HCT116 (cell line): Measurements from ENCODE around the gene RHPN2. TPM values are rescaled to one million over a fixed set of nuclear protein-coding genes. Genes with fewer than 3 reads are reported as not detected.
"Not testable (repeated sequence)": the region's sequence is repeated elsewhere in the genome, so short reads cannot be mapped to it uniquely, and the experiment has no call there.

Experiments
- ATAC-seq: fragments of 200-7000 bp; cut with Tn5 transposase; 2 replicates; pipeline ENCODE4 v1.9.1; 2020; ENCODE audit warnings: mild to moderate bottlenecking, moderate library complexity
- BruUV-seq: library from RNA; stranded (reverse); fragments of 400-500 nt; replicated peaks from 2 replicates; lab custom pipeline; 2021; lab: Mats Ljungman, UMichigan
- CTCF ChIA-PET: fragments of 300-600 bp; sonication (Branson Sonifier 250); formaldehyde crosslinking; loops from one replicate; lab custom pipeline; 2021; ENCODE audit warnings: antibody characterized with exemption; lab: Charles Lee
- POLR2A ChIA-PET: fragments of 300-600, 350-600 bp; sonication (Branson Sonifier 250); formaldehyde crosslinking; loops from one replicate; lab custom pipeline; 2021; ENCODE audit warnings: antibody characterized with exemption; lab: Charles Lee
- RAD21 ChIA-PET, 2 experiments: fragments of 300-600 bp; sonication (Branson Sonifier 250); formaldehyde crosslinking; loops; one replicate each; lab custom pipeline; 2023; ENCODE audit warnings: low total read pairs in 2 of 2; ENCODE audit not compliant: uncharacterized antibody in 2 of 2, unreplicated experiment in 2 of 2, low non-redundant PET in 1 of 2; lab: Charles Lee
- DNase-seq: peaks from one replicate; pipeline ENCODE4 v3.0.0-alpha.2; 2010; ENCODE audit warnings: low read depth, low spot score
- H2AFZ ChIP-seq: fragments of 200-600 bp; shearing (Covaris generic), sonication (generic); 2 replicates; pipeline ENCODE4 v1.6.1; 2017; ENCODE audit warnings: low read depth, mixed run types, mixed read lengths, antibody characterized with exemption, low read length; ENCODE audit not compliant: poor library complexity, severe bottlenecking
- H3K27ac ChIP-seq: 2 replicates; pipeline ENCODE4 v1.5.1; 2012; ENCODE audit warnings: low read depth, low read length
- H3K27me3 ChIP-seq: fragments of 200-600 bp; sonication (generic); 2 replicates; pipeline ENCODE4 v1.6.1; 2016; ENCODE audit warnings: mixed run types, low read length, mixed read lengths; ENCODE audit not compliant: insufficient read depth
- H3K36me3 ChIP-seq, 2 experiments: fragments of 200-500 bp in 1 of 2; fragments of 200-600 bp in 1 of 2; sonication (Bioruptor generic) in 1 of 2; sonication (generic) in 1 of 2; 2 replicates each; pipeline versions ENCODE4 v1.5.1 to v1.6.1; 2014 to 2016; ENCODE audit warnings: low read length in 2 of 2, inconsistent platforms in 1 of 2, mixed read lengths in 1 of 2, mixed run types in 1 of 2; ENCODE audit not compliant: insufficient read depth in 2 of 2, control insufficient read depth in 1 of 2
- H3K4me1 ChIP-seq, 2 experiments: fragments of 200-600 bp in 1 of 2; sonication (generic) in 1 of 2; 2 replicates each; pipeline versions ENCODE4 v1.5.1 to v1.6.1; 2012 to 2017; ENCODE audit warnings: low read length in 2 of 2, inconsistent platforms in 1 of 2, mild to moderate bottlenecking in 1 of 2, mixed read lengths in 1 of 2, mixed run types in 1 of 2, moderate library complexity in 1 of 2; ENCODE audit not compliant: insufficient read depth in 2 of 2, control insufficient read depth in 1 of 2
- H3K4me2 ChIP-seq: fragments of 200-600 bp; sonication (generic); 2 replicates; pipeline ENCODE4 v1.6.1; 2017; ENCODE audit warnings: mixed run types, low read length, mixed read lengths
- H3K4me3 ChIP-seq, 2 experiments: fragments of 200-600 bp in 1 of 2; sonication (generic) in 1 of 2; replicated peaks in 1 of 2; 2 replicates each; pipeline ENCODE4 v1.5.1; 2011 to 2016; ENCODE audit warnings: low read length in 2 of 2, control low read depth in 1 of 2, low read depth in 1 of 2, mild to moderate bottlenecking in 1 of 2, mixed read lengths in 1 of 2, mixed run types in 1 of 2
- H3K79me2 ChIP-seq: fragments of 200-600 bp; sonication (generic); 2 replicates; pipeline ENCODE4 v1.6.1; 2017; ENCODE audit warnings: mild to moderate bottlenecking, mixed run types, low read length, moderate library complexity, mixed read lengths; ENCODE audit not compliant: insufficient read depth
- H3K9ac ChIP-seq: fragments of 200-600 bp; sonication (generic); 2 replicates; pipeline ENCODE4 v1.6.1; 2016; ENCODE audit warnings: low read length, mixed read lengths
- H3K9me2 ChIP-seq: fragments of 200-600 bp; sonication (generic), shearing (Covaris generic); 2 replicates; pipeline ENCODE4 v1.6.1; 2017; ENCODE audit warnings: mixed run types, mild to moderate bottlenecking, moderate library complexity; ENCODE audit not compliant: insufficient read depth
- H3K9me3 ChIP-seq, 2 experiments: fragments of 200-500 bp in 1 of 2; fragments of 200-600 bp in 1 of 2; sonication (Bioruptor generic) in 1 of 2; sonication (generic) in 1 of 2; 2 replicates each; pipeline ENCODE4 v1.6.1; 2014 to 2017; ENCODE audit warnings: low read length in 2 of 2, mixed read lengths in 2 of 2, inconsistent platforms in 1 of 2, low read depth in 1 of 2, mild to moderate bottlenecking in 1 of 2, mixed run types in 1 of 2, moderate library complexity in 1 of 2; ENCODE audit not compliant: control insufficient read depth in 1 of 2, insufficient read depth in 1 of 2
- H4K20me1 ChIP-seq: fragments of 200-600 bp; sonication (generic), shearing (Covaris generic); 2 replicates; pipeline ENCODE4 v1.6.1; 2017; ENCODE audit warnings: mixed run types, mild to moderate bottlenecking, moderate library complexity; ENCODE audit not compliant: insufficient read depth
- CBX3 ChIP-seq: IDR thresholded peaks from 2 replicates; pipeline ENCODE4 v1.6.1; 2012; ENCODE audit warnings: low read depth
- CEBPB ChIP-seq: IDR thresholded peaks from 2 replicates; pipeline ENCODE4 v1.6.1; 2012; ENCODE audit warnings: low read depth
- EGR1 ChIP-seq: IDR thresholded peaks from 2 replicates; pipeline ENCODE4 v1.6.1; 2012; ENCODE audit warnings: low read depth
- ELF1 ChIP-seq: IDR thresholded peaks from 2 replicates; pipeline ENCODE4 v1.6.1; 2012; ENCODE audit warnings: low read depth, borderline replicate concordance
- EZH2 ChIP-seq: fragments of 200-600 bp; sonication (generic); IDR thresholded peaks from 2 replicates; pipeline ENCODE4 v1.6.1; 2017; ENCODE audit warnings: antibody characterized with exemption, mixed run types
- FOSL1 ChIP-seq: IDR thresholded peaks from 2 replicates; pipeline ENCODE4 v1.6.1; 2012; ENCODE audit warnings: low read depth
- JUND ChIP-seq: IDR thresholded peaks from 2 replicates; pipeline ENCODE4 v1.6.1; 2012
- POLR2A ChIP-seq: IDR thresholded peaks from 2 replicates; pipeline ENCODE4 v1.7.0; 2011; ENCODE audit warnings: borderline replicate concordance; ENCODE audit not compliant: insufficient read depth, insufficient read length; ENCODE audit errors: extremely low read depth
- POLR2AphosphoS5 ChIP-seq: IDR thresholded peaks from 2 replicates; pipeline ENCODE4 v1.6.1; 2011; ENCODE audit warnings: mild to moderate bottlenecking, low read depth, low read length, moderate library complexity
- RAD21 ChIP-seq: IDR thresholded peaks from 2 replicates; pipeline ENCODE4 v1.6.1; 2012; ENCODE audit warnings: low read depth, mild to moderate bottlenecking
- SIN3A ChIP-seq: IDR thresholded peaks from 2 replicates; pipeline ENCODE4 v1.6.1; 2012; ENCODE audit warnings: low read depth
- SP1 ChIP-seq: IDR thresholded peaks from 2 replicates; pipeline ENCODE4 v1.6.1; 2012; ENCODE audit warnings: low read depth
- ZFX ChIP-seq: fragments of 450-650 bp; IDR thresholded peaks from 2 replicates; pipeline ENCODE4 v1.6.1; 2017
- intact Hi-C: fragments of 100-400 bp; cut with micrococcal nuclease; formaldehyde crosslinking; loops from 2 replicates; pipeline ENCODE4 v1.10.0; 2022
- total RNA-seq: library from RNA; stranded (reverse); gene quantifications from one replicate; pipeline ENCODE4 v1.2.1, GENCODE V29; 2021; ENCODE audit not compliant: unreplicated experiment
- TF ChIP-seq, protein P1 (sequence below): IDR thresholded peaks from 2 replicates; pipeline ENCODE4 v1.6.1; 2012

The RHPN2 gene
- total RNA-seq, 1 experiment from 2014 or later = 33.3 TPM

DNA sequence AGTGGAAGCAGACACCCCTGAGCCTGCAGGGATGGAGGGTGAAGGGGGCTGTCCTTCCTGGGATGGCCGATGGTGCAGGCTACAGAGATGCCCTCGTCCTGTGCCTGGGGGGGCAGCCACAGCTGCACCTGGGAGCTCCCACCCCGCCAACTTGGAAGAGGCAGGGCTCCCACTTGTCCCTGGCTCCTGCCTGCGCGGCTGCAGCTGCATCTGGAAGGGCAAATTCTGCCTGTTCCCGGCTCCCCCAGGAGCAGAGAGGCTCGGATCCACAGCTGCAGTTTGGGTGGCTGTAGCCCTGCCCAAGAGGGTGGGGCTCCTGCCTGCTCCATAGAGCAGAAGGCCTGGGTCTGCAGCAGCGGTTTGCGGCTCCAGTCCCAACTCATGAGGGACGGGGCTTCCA, 95.1 kb downstream of the RHPN2 start (continued):
- no peak for TF ChIP-seq POLR2AphosphoS5
- TF ChIP-seq EZH2 = no peak
- no peak for TF ChIP-seq JUND
- no peak for TF ChIP-seq RAD21
- no peak for TF ChIP-seq CEBPB
- TF ChIP-seq, all 23 proteins: peak for 0

DNA sequence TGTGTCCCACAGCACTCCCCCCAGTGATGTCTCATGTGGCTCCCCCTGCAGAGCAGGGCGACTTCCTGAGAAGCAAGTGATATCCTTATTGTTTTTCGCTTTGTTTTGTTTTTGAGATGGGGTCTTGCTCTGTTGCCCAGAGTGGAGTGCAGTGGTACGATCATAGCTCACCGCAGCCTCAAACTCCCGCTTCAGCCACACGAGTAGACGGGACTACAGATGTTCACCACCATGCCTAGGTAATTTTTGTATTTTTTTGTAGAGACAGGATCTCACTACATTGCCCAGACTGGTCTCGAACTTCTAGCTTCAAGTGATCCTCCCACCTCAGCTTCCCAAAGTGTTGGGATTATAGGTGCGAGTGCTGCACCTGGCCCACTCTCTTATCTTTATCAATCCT, 97.9 kb downstream of the RHPN2 start:
- ChIA-PET RAD21 (no interaction called here), POLR2A (no interaction called here), CTCF (no interaction called here)
- no peak overlapping the region for H3K4me2 ChIP-seq
- DNase-seq = no peak
- no peak for ATAC-seq
- no peaks in the 10 kb centered on the region for H3K9me2 ChIP-seq
- no peaks in the 10 kb centered on the region for H3K27me3 ChIP-seq
- H3K4me3 ChIP-seq = no peak overlapping the region
- H3K4me1 ChIP-seq = peaks cover 5 to 7% of the 10 kb centered on the region in 2 experiments; a peak in 3 of 4 replicates
- H3K9ac ChIP-seq = no peak overlapping the region
- no peaks in the 10 kb centered on the region for H3K9me3 ChIP-seq
- no peak overlapping the region for H2AFZ ChIP-seq
- intact Hi-C loops = no loop called here
- no peaks in the 10 kb centered on the region for H4K20me1 ChIP-seq
- peaks cover 22% of the 10 kb centered on the region for H3K79me2 ChIP-seq
- H3K27ac ChIP-seq = no peak overlapping the region
- BruUV-seq = no TSS peak
- TF ChIP-seq CBX3 (no peak), EZH2 (no peak), FOSL1 (no peak), POLR2A (no peak), POLR2AphosphoS5 (no peak), SIN3A (no peak)
- TF ChIP-seq, protein P1, sequence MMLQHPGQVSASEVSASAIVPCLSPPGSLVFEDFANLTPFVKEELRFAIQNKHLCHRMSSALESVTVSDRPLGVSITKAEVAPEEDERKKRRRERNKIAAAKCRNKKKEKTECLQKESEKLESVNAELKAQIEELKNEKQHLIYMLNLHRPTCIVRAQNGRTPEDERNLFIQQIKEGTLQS = no peak
- H3K36me3 ChIP-seq = peaks cover 2 to 3% of the 10 kb centered on the region in 2 experiments; a peak in 2 of 4 replicates

- no peak overlapping the region for H2AFZ ChIP-seq
- BruUV-seq = no TSS peak
- intact Hi-C loops = no loop called here
- H3K4me2 ChIP-seq = no peak overlapping the region
- no peaks in the 10 kb centered on the region for H3K9me3 ChIP-seq
- no peaks in the 10 kb centered on the region for H3K9me2 ChIP-seq
- H3K27me3 ChIP-seq = no peaks in the 10 kb centered on the region
- H3K4me3 ChIP-seq = no peak overlapping the region
- POLR2A ChIA-PET = no interaction called here
- H4K20me1 ChIP-seq = no peaks in the 10 kb centered on the region
- TF ChIP-seq ZFX = no peak
- TF ChIP-seq POLR2AphosphoS5 = no peak
- no peak for TF ChIP-seq SP1
- TF ChIP-seq RAD21 = no peak
- TF ChIP-seq FOSL1 = no peak
- no peak for TF ChIP-seq EGR1
- TF ChIP-seq, protein P1 = no peak
- no peak for TF ChIP-seq SIN3A
- no peak for TF ChIP-seq CBX3
- TF ChIP-seq EZH2 = no peak
- TF ChIP-seq ELF1 = no peak
- TF ChIP-seq, all 23 proteins: peak for 0
- Histone ChIP-seq H3K9ac (no peak overlapping the region), H3K27ac (no peak overlapping the region), H3K4me1 (no peaks in the 10 kb centered on the region), H3K36me3 (peaks cover 0 to 3% of the 10 kb centered on the region in 2 experiments; a peak in 2 of 4 replicates), H3K79me2 (no peaks in the 10 kb centered on the region)
- DNase-seq (no peak), ATAC-seq (peak; percentile 32; the same call in 1 of the 2 replicates)
- ChIA-PET CTCF (no interaction called here), RAD21 (no interaction called here)
Observed at GRCh38 chr19:32945260-32945659, 119.4 kb downstream of the RHPN2 start.

- H3K4me3 ChIP-seq, H3K27ac ChIP-seq, H3K27me3 ChIP-seq, H2AFZ ChIP-seq, H3K4me1 ChIP-seq, H3K9me3 ChIP-seq, RAD21 ChIA-PET, BruUV-seq, H3K36me3 ChIP-seq, CTCF ChIA-PET, H4K20me1 ChIP-seq, DNase-seq, POLR2A ChIA-PET, H3K79me2 ChIP-seq, H3K9me2 ChIP-seq, ATAC-seq, H3K9ac ChIP-seq, intact Hi-C loops, H3K4me2 ChIP-seq: not testable (repeated sequence)
Observed at GRCh38 chr19:32941273-32941672, 123.4 kb downstream of the RHPN2 start.
